Ecto neural progenitor cell (in vitro differentiated cells): ENCODE measurements around the gene MUC22.

Experiments
- DNase-seq: peaks from one replicate; pipeline ENCODE4 v3.0.0-alpha.2; 2018; ENCODE audit warnings: low spot score

MUC22 gene

DNA sequence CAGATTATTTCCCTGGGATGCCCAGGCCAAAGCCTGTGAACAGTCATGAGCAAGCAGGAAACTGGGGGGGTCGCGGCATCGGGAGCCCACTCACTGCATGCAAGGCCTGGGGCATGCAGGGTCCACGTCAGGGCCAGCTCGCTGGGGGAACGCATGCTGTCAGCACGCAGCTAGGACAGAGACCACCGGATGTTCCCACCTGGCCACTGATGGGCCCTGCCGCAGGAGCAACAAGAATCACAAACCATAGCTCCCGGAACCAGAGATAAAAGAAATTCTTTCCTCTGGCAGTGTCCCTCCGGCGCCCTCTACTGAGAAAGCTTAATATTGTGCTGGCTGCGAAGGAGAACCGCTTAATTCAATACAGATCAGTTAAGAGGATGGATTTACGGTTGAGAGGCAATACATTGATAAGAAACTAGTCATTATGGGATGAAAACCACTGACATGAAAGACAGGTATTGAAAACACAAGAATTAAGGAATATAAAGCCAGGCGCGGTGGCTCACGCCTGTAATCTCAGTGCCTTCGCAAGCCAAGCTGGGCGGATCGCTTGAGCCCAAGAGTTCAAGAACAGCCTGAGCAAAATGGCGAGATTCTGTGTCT, 69.5 kb downstream of the MUC22 start:
- DNase-seq, result peak; percentile 76

- DNase-seq, result no peak
Observed at GRCh38 chr6:31081872-31082271, 71.6 kb downstream of the MUC22 start.

DNA sequence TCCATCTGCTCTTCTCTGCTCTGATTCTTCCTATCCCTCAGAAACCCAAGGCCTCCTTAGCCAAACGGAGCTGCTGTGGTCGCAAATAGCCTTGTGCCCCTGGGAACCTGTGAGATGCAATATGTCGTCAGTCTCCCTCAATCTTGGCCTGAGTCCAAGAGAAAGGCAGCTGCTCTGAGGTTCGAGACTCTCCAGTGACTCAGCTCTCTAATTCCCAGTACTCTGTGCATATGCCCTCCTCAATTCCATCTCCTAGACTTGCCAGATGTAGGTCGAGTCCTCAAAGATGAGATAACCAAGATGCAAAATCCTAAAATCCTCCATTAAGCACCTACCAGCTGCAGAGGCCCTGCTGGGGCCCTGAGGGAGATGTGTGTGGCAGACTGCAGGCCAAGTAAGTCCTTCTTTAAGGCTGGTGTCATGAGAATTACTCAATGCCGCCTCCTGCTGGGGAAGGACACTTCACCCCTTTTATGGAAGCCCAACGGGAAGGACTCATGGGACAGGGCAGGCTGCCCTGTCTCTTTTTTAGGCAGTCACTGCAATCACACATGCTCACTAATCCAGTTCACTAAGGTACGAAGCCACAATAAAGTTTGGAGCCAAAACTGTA, 73.6 kb downstream of the MUC22 start:
- peak; percentile 73 for DNase-seq
